ENCODE results near the gene GPR142.

GPR142 gene

GRCh38 chr17:74337834-74338500 is 29.3 kb upstream of the GPR142 start:
- no peak for TF ChIP-seq GATA3 (IDR thresholded peaks at IDR 0.05; ENCODE audit: low read depth, low read length)
- TF ChIP-seq GATA2 (IDR thresholded peaks at IDR 0.05; ENCODE audit: low read depth, low read length) = no peak

GRCh38 chr17:74339537-74340195 is 27.6 kb upstream of the GPR142 start:
- TF ChIP-seq GATA3 (IDR thresholded peaks at IDR 0.05; ENCODE audit: low read depth, low read length) = no peak
- no peak for TF ChIP-seq GATA2 (IDR thresholded peaks at IDR 0.05; ENCODE audit: low read depth, low read length)

GRCh38 chr17:74340470-74341023 is 26.8 kb upstream of the GPR142 start:
- TF ChIP-seq GATA3 (IDR thresholded peaks at IDR 0.05; ENCODE audit: low read depth, low read length) (no peak), GATA2 (IDR thresholded peaks at IDR 0.05; ENCODE audit: low read depth, low read length) (no peak)

- TF ChIP-seq GATA2 (IDR thresholded peaks at IDR 0.05; ENCODE audit: low read depth, low read length) (no peak), GATA3 (IDR thresholded peaks at IDR 0.05; ENCODE audit: low read depth, low read length) (no peak)
Measured at GRCh38 chr17:74342224-74342623, 25.1 kb upstream of the GPR142 start.

GRCh38 chr17:74343121-74343520 is 24.2 kb upstream of the GPR142 start:
- no peak for TF ChIP-seq GATA3 (IDR thresholded peaks at IDR 0.05; ENCODE audit: low read depth, low read length)
- no peak for TF ChIP-seq GATA2 (IDR thresholded peaks at IDR 0.05; ENCODE audit: low read depth, low read length)

- TF ChIP-seq GATA2 (IDR thresholded peaks at IDR 0.05; ENCODE audit: low read depth, low read length) = no peak
- no peak for TF ChIP-seq GATA3 (IDR thresholded peaks at IDR 0.05; ENCODE audit: low read depth, low read length)
Measured at GRCh38 chr17:74343526-74344284, 23.6 kb upstream of the GPR142 start.

GRCh38 chr17:74344658-74345057 is 22.6 kb upstream of the GPR142 start:
- TF ChIP-seq GATA2 (IDR thresholded peaks at IDR 0.05; ENCODE audit: low read depth, low read length) = no peak
- TF ChIP-seq GATA3 (IDR thresholded peaks at IDR 0.05; ENCODE audit: low read depth, low read length) = no peak

- TF ChIP-seq GATA2 (IDR thresholded peaks at IDR 0.05; ENCODE audit: low read depth, low read length) (no peak), GATA3 (IDR thresholded peaks at IDR 0.05; ENCODE audit: low read depth, low read length) (no peak)
Measured at GRCh38 chr17:74345433-74346241, 21.7 kb upstream of the GPR142 start.

- no peak for TF ChIP-seq GATA3 (IDR thresholded peaks at IDR 0.05; ENCODE audit: low read depth, low read length)
- no peak for TF ChIP-seq GATA2 (IDR thresholded peaks at IDR 0.05; ENCODE audit: low read depth, low read length)
Measured at GRCh38 chr17:74347646-74348045, 19.7 kb upstream of the GPR142 start.

GRCh38 chr17:74349120-74349519 is 18.2 kb upstream of the GPR142 start:
- TF ChIP-seq GATA3 (IDR thresholded peaks at IDR 0.05; ENCODE audit: low read depth, low read length) (no peak), GATA2 (IDR thresholded peaks at IDR 0.05; ENCODE audit: low read depth, low read length) (no peak)

- TF ChIP-seq GATA2 (IDR thresholded peaks at IDR 0.05; ENCODE audit: low read depth, low read length) (no peak), GATA3 (IDR thresholded peaks at IDR 0.05; ENCODE audit: low read depth, low read length) (no peak)
Measured at GRCh38 chr17:74350486-74350885, 16.8 kb upstream of the GPR142 start.

GRCh38 chr17:74351552-74352210 is 15.6 kb upstream of the GPR142 start:
- TF ChIP-seq GATA2 (IDR thresholded peaks at IDR 0.05; ENCODE audit: low read depth, low read length) (no peak), GATA3 (IDR thresholded peaks at IDR 0.05; ENCODE audit: low read depth, low read length) (no peak)

GRCh38 chr17:74353446-74354060 is 13.8 kb upstream of the GPR142 start:
- no peak for TF ChIP-seq GATA2 (IDR thresholded peaks at IDR 0.05; ENCODE audit: low read depth, low read length)
- no peak for TF ChIP-seq GATA3 (IDR thresholded peaks at IDR 0.05; ENCODE audit: low read depth, low read length)
